Measurements from ENCODE around the gene SMYD3. TPM values are rescaled to one million over a fixed set of nuclear protein-coding genes. Genes with fewer than 3 reads are reported as not detected.

The SMYD3 gene
- total RNA-seq, 1 donor from 2014 or later: 24.2 TPM

- Mint-ChIP-seq H3K36me3 (ENCODE audit: low read depth) (no peaks in the 10 kb centered on the region), H3K4me1 (peaks cover 10% of the 10 kb centered on the region), H3K9me3 (no peaks in the 10 kb centered on the region), H3K27ac (ENCODE audit: unreplicated experiment) (no peak overlapping the region), H3K27me3 (ENCODE audit: low read depth) (no peaks in the 10 kb centered on the region), H3K4me3 (no peak overlapping the region)
- no peak for DNase-seq (ENCODE audit: low read depth, low spot score)
- no peak for TF ChIP-seq CTCF (conservative IDR thresholded peaks at IDR 0.05)
Measured at GRCh38 chr1:245968775-245969174, 538.3 kb downstream of the SMYD3 start.

- TF ChIP-seq CTCF (conservative IDR thresholded peaks at IDR 0.05): no peak
- H3K27me3 Mint-ChIP-seq (ENCODE audit: low read depth): no peaks in the 10 kb centered on the region
- H3K36me3 Mint-ChIP-seq (ENCODE audit: low read depth): no peaks in the 10 kb centered on the region
- H3K27ac Mint-ChIP-seq (ENCODE audit: unreplicated experiment): no peak overlapping the region
- no peak for DNase-seq (ENCODE audit: low read depth, low spot score)
- no peaks in the 10 kb centered on the region for H3K9me3 Mint-ChIP-seq
- peaks cover 17% of the 10 kb centered on the region for H3K4me1 Mint-ChIP-seq
- no peak overlapping the region for H3K4me3 Mint-ChIP-seq
Measured at GRCh38 chr1:245965398-245965797, 541.7 kb downstream of the SMYD3 start.

GRCh38 chr1:245963649-245964048 lies 543.4 kb downstream of the SMYD3 start:
- no peaks in the 10 kb centered on the region for H3K9me3 Mint-ChIP-seq
- no peak for TF ChIP-seq CTCF (conservative IDR thresholded peaks at IDR 0.05)
- no peaks in the 10 kb centered on the region for H3K36me3 Mint-ChIP-seq (ENCODE audit: low read depth)
- H3K27me3 Mint-ChIP-seq (ENCODE audit: low read depth): no peaks in the 10 kb centered on the region
- H3K27ac Mint-ChIP-seq (ENCODE audit: unreplicated experiment): peak overlapping the region; percentile 36
- no peak overlapping the region for H3K4me3 Mint-ChIP-seq
- DNase-seq (ENCODE audit: low read depth, low spot score): no peak
- H3K4me1 Mint-ChIP-seq: peaks cover 8% of the 10 kb centered on the region

GRCh38 chr1:245962453-245962852 lies 544.6 kb downstream of the SMYD3 start:
- H3K4me3 Mint-ChIP-seq: no peak overlapping the region
- no peaks in the 10 kb centered on the region for H3K9me3 Mint-ChIP-seq

GRCh38 chr1:245961137-245961540 lies 545.9 kb downstream of the SMYD3 start:
- Mint-ChIP-seq H3K9me3 (no peaks in the 10 kb centered on the region), H3K4me1 (peaks cover 8% of the 10 kb centered on the region), H3K4me3 (no peak overlapping the region), H3K36me3 (ENCODE audit: low read depth) (no peaks in the 10 kb centered on the region), H3K27ac (ENCODE audit: unreplicated experiment) (no peak overlapping the region), H3K27me3 (ENCODE audit: low read depth) (no peaks in the 10 kb centered on the region)
- TF ChIP-seq CTCF (conservative IDR thresholded peaks at IDR 0.05): no peak
- no peak for DNase-seq (ENCODE audit: low read depth, low spot score)

More at GRCh38 chr1:245962453-245962852, 544.6 kb downstream of the SMYD3 start:
- TF ChIP-seq CTCF (conservative IDR thresholded peaks at IDR 0.05): no peak
- H3K27ac Mint-ChIP-seq (ENCODE audit: unreplicated experiment): no peak overlapping the region
- no peak for DNase-seq (ENCODE audit: low read depth, low spot score)
- peaks cover 8% of the 10 kb centered on the region for H3K4me1 Mint-ChIP-seq
- H3K36me3 Mint-ChIP-seq (ENCODE audit: low read depth): no peaks in the 10 kb centered on the region
- H3K27me3 Mint-ChIP-seq (ENCODE audit: low read depth): no peaks in the 10 kb centered on the region

DNA sequence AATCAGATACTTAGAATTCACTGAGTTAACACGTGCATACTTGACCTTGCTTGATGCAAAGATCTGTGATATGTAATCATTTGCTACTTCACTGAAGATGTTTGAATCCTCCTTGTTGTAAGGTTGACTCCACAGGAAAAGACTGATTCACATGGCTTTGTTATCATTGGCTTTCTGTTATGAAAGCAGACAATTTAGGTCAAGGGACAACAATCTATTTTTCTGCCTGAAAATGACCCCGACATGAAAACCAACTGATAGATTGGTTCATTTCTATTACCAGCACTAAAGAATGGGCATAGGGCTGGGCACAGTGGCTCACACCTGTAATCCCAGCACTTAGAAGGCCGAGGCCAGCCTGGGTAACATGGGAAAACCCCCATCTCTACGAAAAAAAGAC lies 546.9 kb downstream of the SMYD3 start:
- H3K4me3 Mint-ChIP-seq: no peak overlapping the region
- no peak overlapping the region for H3K27ac Mint-ChIP-seq (ENCODE audit: unreplicated experiment)
- H3K27me3 Mint-ChIP-seq (ENCODE audit: low read depth): no peaks in the 10 kb centered on the region
- H3K36me3 Mint-ChIP-seq (ENCODE audit: low read depth): no peaks in the 10 kb centered on the region
- DNase-seq (ENCODE audit: low read depth, low spot score): no peak
- no peak for TF ChIP-seq CTCF (conservative IDR thresholded peaks at IDR 0.05)
- no peaks in the 10 kb centered on the region for H3K9me3 Mint-ChIP-seq
- peaks cover 8% of the 10 kb centered on the region for H3K4me1 Mint-ChIP-seq
